Astrocyte (in vitro differentiated cells and primary cell): ENCODE measurements around the gene PTPRT. TPM values are rescaled to one million over a fixed set of nuclear protein-coding genes. Genes with fewer than 3 reads are reported as not detected.

Experiments used
- DNase-seq: peaks from one replicate; pipeline ENCODE4 v3.0.0-alpha.2; 2010; ENCODE audit warnings: low read depth
- FAIRE-seq: peaks from 2 replicates; lab custom pipeline; 2011; peaks lifted over from hg19 to GRCh38; lab: Jason Lieb, UNC
- H2AFZ ChIP-seq: 2 replicates; pipeline ENCODE4 v1.6.0; 2012; ENCODE audit warnings: low read depth, low read length, inconsistent platforms
- H3K27ac ChIP-seq: 2 replicates; pipeline ENCODE4 v1.5.1; 2011; ENCODE audit warnings: low read depth, low read length, inconsistent platforms
- H3K27me3 ChIP-seq: 2 replicates; pipeline ENCODE4 v1.6.0; 2011; ENCODE audit warnings: low read length, inconsistent platforms; ENCODE audit not compliant: insufficient read depth
- H3K36me3 ChIP-seq: 2 replicates; pipeline ENCODE4 v1.5.1; 2011; ENCODE audit warnings: low read length, inconsistent platforms; ENCODE audit not compliant: insufficient read depth
- H3K4me1 ChIP-seq: 2 replicates; pipeline ENCODE4 v1.5.1; 2011; ENCODE audit warnings: low read length, inconsistent platforms; ENCODE audit not compliant: insufficient read depth
- H3K4me2 ChIP-seq: 2 replicates; pipeline ENCODE4 v1.6.0; 2012; ENCODE audit warnings: low read length, inconsistent platforms
- H3K4me3 ChIP-seq: 2 replicates; pipeline ENCODE4 v1.5.1; 2011; ENCODE audit warnings: low read depth, mild to moderate bottlenecking, low read length, inconsistent platforms; ENCODE audit not compliant: insufficient read depth
- H3K79me2 ChIP-seq: 2 replicates; pipeline ENCODE4 v1.6.0; 2012; ENCODE audit warnings: mild to moderate bottlenecking, low read length, inconsistent platforms; ENCODE audit not compliant: insufficient read depth
- H3K9ac ChIP-seq: 2 replicates; pipeline ENCODE4 v1.6.0; 2012; ENCODE audit warnings: mild to moderate bottlenecking, low read length, inconsistent platforms
- H3K9me3 ChIP-seq: 2 replicates; pipeline ENCODE4 v1.5.1; 2012; ENCODE audit warnings: low read depth, mild to moderate bottlenecking, low read length, inconsistent platforms; ENCODE audit not compliant: insufficient read depth
- H4K20me1 ChIP-seq: 2 replicates; pipeline ENCODE4 v1.6.0; 2012; ENCODE audit warnings: low read length, inconsistent platforms; ENCODE audit not compliant: insufficient read depth
- H3K27ac Mint-ChIP-seq: one replicate; pipeline ENCODE4 v1.8.0; 2021; ENCODE audit warnings: mild to moderate bottlenecking, mixed read lengths; ENCODE audit not compliant: unreplicated experiment
- H3K27me3 Mint-ChIP-seq: one replicate; pipeline ENCODE4 v1.8.0; 2021; ENCODE audit warnings: low read depth, mixed read lengths; ENCODE audit not compliant: unreplicated experiment
- H3K36me3 Mint-ChIP-seq: one replicate; pipeline ENCODE4 v1.8.0; 2021; ENCODE audit warnings: low read depth, mixed read lengths; ENCODE audit not compliant: unreplicated experiment
- H3K4me1 Mint-ChIP-seq: one replicate; pipeline ENCODE4 v1.8.0; 2021; ENCODE audit warnings: low read depth, mixed read lengths; ENCODE audit not compliant: unreplicated experiment
- H3K4me3 Mint-ChIP-seq: one replicate; pipeline ENCODE4 v1.8.0; 2021; ENCODE audit warnings: mild to moderate bottlenecking, moderate library complexity, mixed read lengths; ENCODE audit not compliant: unreplicated experiment
- H3K9me3 Mint-ChIP-seq: one replicate; pipeline ENCODE4 v1.8.0; 2021; ENCODE audit warnings: mild to moderate bottlenecking, mixed read lengths; ENCODE audit not compliant: unreplicated experiment
- EZH2 ChIP-seq: IDR thresholded peaks from 2 replicates; pipeline ENCODE4 v1.6.1; 2012; ENCODE audit warnings: mild to moderate bottlenecking, low read length, inconsistent platforms; ENCODE audit not compliant: insufficient read depth
- total RNA-seq: library from RNA; stranded (reverse); gene quantifications from 2 replicates; pipeline ENCODE4 v1.2.1, GENCODE V29; 2021
- TF ChIP-seq, protein P1 (sequence below): IDR thresholded peaks from 2 replicates; pipeline ENCODE4 v1.5.1; 2011; ENCODE audit warnings: low read depth, mild to moderate bottlenecking, inconsistent platforms, low read length, moderate library complexity; ENCODE audit not compliant: insufficient read depth

The PTPRT gene
- total RNA-seq, 1 donor from 2014 or later: 0.25 TPM

DNA sequence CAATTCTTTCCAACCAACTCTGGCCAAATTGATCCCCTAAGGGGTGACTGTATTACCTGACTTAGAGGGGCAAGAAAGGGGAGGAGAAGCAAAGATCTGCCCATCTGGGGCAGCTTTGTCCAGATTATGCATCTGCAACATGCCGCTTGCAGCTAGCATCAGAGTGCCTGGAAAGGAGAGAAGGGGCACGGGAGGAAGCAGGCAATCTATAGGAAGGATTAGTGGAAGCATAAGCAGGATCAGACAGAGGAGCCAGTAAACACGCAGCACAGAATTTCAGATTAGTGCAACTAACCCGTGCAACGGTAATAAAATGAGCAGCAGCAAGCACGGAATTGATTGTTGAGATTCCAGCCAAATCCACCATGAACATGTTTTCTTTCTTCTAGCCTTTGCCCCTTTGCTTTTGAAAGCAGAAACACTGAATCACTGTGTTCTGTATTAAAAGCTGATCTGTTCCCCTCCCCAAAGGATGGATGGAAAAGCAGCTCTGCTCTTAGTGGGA lies 927.9 kb downstream of the PTPRT start:
- H3K27me3 Mint-ChIP-seq: no peaks in the 10 kb centered on the region
- H3K36me3 Mint-ChIP-seq: no peaks in the 10 kb centered on the region
- FAIRE-seq: no peak

DNA sequence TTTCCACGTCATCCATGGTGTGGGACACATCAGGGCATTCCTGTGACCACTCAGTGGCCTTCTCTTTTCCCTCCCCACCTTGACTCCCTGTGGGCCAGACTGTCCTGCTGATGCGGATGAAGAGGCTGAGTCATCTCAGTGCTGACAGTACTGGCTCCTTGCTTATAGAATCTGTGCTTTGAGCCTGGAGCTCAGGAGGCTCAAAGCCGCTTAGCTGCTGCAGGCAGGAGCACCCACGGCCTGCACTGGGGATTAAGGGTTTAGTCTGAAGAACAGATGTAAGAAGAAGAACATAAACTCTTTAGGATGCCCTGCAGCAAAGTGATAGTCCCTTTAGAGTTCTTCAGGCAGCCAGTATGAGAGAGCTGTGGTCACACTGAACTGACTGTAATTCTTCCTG lies 929.5 kb downstream of the PTPRT start:
- Histone ChIP-seq H3K4me1 (no peaks in the 10 kb centered on the region), H4K20me1 (no peaks in the 10 kb centered on the region), H3K9me3 (peaks cover 7% of the 10 kb centered on the region), H3K27ac (no peak overlapping the region), H3K36me3 (no peaks in the 10 kb centered on the region), H3K4me3 (no peak overlapping the region), H2AFZ (no peak overlapping the region), H3K79me2 (no peaks in the 10 kb centered on the region), H3K27me3 (no peaks in the 10 kb centered on the region), H3K4me2 (no peak overlapping the region), H3K9ac (no peak overlapping the region)
- H3K4me3 Mint-ChIP-seq: no peak overlapping the region
- DNase-seq (no peak), FAIRE-seq (no peak)
- no peaks in the 10 kb centered on the region for H3K36me3 Mint-ChIP-seq
- H3K9me3 Mint-ChIP-seq: peaks cover 12% of the 10 kb centered on the region
- H3K4me1 Mint-ChIP-seq: no peaks in the 10 kb centered on the region
- H3K27ac Mint-ChIP-seq: no peak overlapping the region
- no peaks in the 10 kb centered on the region for H3K27me3 Mint-ChIP-seq
- TF ChIP-seq EZH2: no peak
- TF ChIP-seq, protein P1, sequence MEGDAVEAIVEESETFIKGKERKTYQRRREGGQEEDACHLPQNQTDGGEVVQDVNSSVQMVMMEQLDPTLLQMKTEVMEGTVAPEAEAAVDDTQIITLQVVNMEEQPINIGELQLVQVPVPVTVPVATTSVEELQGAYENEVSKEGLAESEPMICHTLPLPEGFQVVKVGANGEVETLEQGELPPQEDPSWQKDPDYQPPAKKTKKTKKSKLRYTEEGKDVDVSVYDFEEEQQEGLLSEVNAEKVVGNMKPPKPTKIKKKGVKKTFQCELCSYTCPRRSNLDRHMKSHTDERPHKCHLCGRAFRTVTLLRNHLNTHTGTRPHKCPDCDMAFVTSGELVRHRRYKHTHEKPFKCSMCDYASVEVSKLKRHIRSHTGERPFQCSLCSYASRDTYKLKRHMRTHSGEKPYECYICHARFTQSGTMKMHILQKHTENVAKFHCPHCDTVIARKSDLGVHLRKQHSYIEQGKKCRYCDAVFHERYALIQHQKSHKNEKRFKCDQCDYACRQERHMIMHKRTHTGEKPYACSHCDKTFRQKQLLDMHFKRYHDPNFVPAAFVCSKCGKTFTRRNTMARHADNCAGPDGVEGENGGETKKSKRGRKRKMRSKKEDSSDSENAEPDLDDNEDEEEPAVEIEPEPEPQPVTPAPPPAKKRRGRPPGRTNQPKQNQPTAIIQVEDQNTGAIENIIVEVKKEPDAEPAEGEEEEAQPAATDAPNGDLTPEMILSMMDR: no peak

More for the DNA sequence above, 927.9 kb downstream of the PTPRT start:
- Histone ChIP-seq H3K4me3 (no peak overlapping the region), H3K9ac (no peak overlapping the region), H2AFZ (no peak overlapping the region), H3K27ac (no peak overlapping the region), H4K20me1 (no peaks in the 10 kb centered on the region), H3K79me2 (no peaks in the 10 kb centered on the region), H3K4me1 (no peaks in the 10 kb centered on the region), H3K4me2 (no peak overlapping the region), H3K36me3 (no peaks in the 10 kb centered on the region), H3K27me3 (no peaks in the 10 kb centered on the region), H3K9me3 (peaks cover 7% of the 10 kb centered on the region)
- Mint-ChIP-seq H3K27ac (no peak overlapping the region), H3K9me3 (peaks cover 13% of the 10 kb centered on the region), H3K4me1 (no peaks in the 10 kb centered on the region), H3K4me3 (no peak overlapping the region)
- DNase-seq: no peak
- TF ChIP-seq, protein P1: no peak
- TF ChIP-seq EZH2: no peak

DNA sequence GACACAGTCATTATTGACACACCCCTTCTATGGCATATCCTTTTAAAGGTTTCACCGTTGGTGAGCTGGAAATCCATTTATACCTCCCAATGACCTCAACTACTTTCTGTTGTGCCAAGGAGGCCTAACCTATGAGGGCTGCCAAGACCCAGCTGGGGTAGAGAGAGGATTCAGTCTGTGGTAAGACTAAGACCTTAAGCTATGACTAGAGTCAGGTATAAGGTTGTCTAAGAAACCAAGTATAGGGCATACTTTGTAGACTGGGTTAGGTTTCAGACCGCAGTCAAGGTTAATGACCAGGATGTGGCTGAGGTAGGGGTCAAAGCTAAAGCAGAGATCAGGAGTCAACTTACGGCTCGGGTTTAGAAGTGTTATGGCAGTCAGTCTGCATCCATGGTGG lies 930.3 kb downstream of the PTPRT start:
- no peaks in the 10 kb centered on the region for H3K27me3 ChIP-seq
- no peak overlapping the region for H3K4me3 ChIP-seq
- H3K4me1 ChIP-seq: no peaks in the 10 kb centered on the region
- H4K20me1 ChIP-seq: no peaks in the 10 kb centered on the region
- Mint-ChIP-seq H3K27ac (no peak overlapping the region), H3K4me1 (no peaks in the 10 kb centered on the region), H3K9me3 (peaks cover 11% of the 10 kb centered on the region), H3K4me3 (no peak overlapping the region), H3K27me3 (no peaks in the 10 kb centered on the region), H3K36me3 (no peaks in the 10 kb centered on the region)
- DNase-seq: no peak
- no peak for FAIRE-seq
- no peak overlapping the region for H3K4me2 ChIP-seq
- H3K36me3 ChIP-seq: no peaks in the 10 kb centered on the region
- H3K9ac ChIP-seq: no peak overlapping the region
- H3K27ac ChIP-seq: no peak overlapping the region
- no peaks in the 10 kb centered on the region for H3K79me2 ChIP-seq
- H3K9me3 ChIP-seq: peaks cover 7% of the 10 kb centered on the region
- no peak for TF ChIP-seq EZH2
- TF ChIP-seq, protein P1: no peak
- H2AFZ ChIP-seq: no peak overlapping the region
